HK-2 (cell line): ENCODE results near the gene CLIC5.

Experiments used
- DNase-seq: peaks from one replicate; pipeline ENCODE4 v3.0.0-alpha.2; 2018; ENCODE audit not compliant: unreplicated experiment

The CLIC5 gene

DNA sequence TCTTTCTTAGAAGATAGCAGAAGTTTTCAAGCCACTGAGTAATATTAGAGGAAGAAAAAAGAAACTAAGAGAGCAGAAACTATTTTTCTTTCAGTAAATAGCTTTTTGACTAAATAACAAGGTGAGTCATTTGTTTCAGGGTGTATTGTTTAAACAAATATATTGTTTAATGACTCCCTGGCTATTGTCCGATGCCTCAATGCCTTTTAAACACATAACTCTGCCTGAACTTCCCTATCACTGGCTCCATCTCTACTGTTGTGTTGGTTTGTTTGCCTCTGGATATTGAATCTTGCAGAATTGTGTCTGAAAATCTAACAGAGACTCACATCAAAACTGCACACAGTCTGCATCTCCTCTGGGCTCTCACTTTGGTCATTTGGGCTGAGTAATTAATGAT, 19.6 kb upstream of the CLIC5 start:
- no peak for DNase-seq

DNA sequence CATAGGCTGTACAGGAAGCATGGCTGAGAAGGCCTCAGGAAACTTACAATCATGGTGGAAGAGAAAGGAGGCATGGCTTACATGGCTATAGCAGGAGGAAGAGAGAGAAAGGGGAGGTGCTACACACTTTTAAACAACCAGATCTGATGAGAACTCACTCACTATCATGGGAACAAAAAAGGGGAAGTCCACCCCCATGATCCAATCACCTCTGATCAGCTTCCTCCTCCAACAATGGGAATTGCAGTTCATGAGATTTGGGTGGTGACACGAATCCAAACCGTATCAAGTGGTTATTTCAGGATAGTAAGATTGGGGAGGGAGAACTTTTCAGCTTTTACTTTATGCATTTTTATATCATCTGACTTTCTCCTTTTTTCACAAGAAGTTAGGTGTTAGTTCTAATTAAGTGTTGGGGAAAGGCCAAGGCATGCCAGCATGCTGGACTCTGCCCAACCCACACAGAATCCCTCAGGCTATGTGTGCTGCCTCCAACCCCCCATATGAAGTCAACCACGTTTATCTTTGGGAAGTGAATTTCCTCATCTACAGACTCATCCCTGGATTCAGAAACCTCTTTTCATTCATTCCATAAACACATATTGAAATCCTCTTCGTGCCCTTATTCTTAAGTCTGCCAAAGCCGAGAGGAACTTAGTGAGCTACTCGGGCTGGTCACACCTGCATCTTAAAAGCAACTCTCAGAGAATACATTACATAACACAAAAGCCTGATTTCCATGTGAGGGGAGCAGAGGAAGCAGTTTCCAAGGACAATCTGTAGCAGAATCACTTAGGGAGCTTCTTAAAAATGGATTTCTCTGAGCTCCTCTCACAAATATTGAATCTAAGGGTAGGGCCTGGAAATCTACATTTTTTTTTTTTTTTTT, 16.7 kb upstream of the CLIC5 start:
- no peak for DNase-seq

DNA sequence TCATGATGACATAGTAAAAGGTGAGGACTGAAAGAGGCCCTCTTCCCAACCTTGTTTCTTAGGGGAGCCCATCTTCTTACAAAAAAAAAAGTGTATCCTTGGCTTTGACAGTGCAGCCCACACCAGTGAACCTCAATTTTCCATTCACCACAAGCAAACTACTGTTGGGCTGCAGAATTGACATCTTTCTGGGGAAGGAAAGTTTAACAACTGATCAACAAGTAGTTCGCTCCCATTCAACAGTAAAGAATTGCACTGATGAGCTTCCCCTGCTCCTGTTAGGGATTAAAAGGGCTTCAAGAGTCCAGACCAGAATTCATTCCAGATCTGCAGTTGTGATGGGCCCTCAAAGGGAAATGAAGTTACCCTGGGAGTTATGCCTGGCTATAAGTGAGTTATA, 13.9 kb upstream of the CLIC5 start:
- DNase-seq: no peak

DNA sequence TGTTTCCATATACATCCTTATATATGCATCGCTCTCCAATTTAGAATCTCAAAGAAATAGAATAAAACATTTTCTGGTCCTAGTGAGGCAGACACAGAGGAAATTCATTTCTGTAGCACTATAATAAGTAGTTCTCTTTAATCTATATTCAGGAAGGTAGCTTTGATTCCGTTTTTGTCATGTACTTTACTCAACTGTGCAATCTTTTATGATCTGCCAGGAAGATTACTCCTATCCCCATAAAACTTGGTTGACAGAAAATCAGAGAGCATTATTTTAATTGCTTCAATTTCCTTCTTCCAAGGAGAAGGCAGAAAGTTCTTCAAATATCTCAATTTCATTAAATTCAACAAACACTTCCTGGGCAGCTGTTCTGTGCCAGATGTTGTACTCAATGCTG, 10.6 kb upstream of the CLIC5 start:
- no peak for DNase-seq

DNA sequence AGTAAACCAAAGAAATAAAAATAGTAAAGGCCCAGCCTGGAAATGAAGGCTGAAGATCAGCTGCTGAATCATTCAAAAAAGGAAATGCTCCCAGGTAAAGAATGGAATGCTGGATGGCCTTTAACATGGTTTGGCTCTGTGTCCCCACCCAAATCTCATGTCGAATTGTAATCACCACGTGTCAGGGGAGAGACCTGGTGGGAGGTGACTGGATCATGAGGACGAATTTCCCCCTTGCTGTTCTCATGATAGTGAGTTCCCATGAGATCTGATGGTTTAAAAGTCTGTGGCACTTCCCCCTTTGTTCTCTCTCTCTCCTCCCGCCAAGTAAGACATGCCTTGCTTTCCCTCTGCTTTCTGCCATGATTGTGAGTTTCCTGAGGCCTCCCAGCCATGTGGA, 9.9 kb upstream of the CLIC5 start:
- DNase-seq: no peak

DNA sequence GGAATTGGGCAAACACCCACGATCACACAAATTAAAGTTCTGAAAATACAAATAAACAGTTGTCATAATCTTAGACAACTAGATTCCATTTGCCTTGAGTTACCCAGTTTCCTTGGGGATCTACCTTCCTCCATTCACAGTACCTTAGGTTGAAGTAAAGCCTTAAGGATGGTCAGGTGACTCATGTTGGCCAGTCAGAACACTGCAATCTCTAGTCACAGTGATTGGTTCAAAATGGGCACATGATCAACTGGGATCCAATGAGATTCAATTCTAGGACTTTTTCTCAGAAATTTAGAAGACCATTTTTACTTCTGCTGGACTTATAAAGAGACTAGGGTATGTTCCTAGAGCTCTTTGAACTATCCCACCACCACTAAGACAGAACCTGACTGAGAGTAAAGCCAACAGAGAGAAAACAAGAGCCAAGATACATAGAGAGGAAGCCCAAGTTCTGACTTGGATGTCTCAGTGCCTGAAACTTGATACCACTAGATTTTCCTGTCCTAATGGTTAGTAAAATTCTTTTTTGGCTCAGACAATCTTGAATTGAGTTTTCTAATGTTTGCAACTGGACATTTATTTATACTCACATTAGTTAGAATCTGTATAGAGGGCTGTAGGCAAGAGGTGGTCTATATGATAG, 8.6 kb upstream of the CLIC5 start:
- no peak for DNase-seq

DNA sequence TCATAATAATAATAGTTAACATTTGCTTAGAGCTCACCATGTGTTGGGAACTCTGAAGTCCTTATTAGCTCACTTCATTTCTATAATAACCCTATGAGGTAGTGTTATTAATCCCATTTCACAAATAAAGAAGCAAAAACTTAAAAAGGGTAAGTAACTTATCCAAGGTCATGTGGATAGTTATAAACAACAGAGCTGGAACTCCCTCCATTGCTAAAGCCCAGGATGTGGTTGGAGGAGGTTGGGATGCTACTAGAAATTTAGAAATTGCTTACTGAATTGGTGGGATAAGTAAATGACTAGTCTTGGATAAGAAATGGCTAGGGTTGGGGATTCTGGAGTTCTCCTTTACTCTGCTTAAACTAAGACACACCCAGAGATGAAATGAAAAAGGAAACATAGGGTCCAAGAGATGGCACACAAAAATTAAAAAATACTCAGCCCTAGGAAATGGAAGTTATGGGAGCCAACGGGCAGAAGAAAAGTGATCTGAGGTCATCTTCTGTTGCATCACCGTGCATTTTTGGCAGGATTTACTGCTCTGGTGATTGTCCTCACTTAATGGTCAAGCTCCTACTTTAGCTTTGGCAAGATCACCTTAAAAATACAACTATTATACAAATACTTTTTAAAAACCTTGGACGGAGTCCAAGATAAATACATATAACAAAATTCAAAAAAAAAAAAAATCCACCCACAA, 7.7 kb upstream of the CLIC5 start:
- no peak for DNase-seq

DNA sequence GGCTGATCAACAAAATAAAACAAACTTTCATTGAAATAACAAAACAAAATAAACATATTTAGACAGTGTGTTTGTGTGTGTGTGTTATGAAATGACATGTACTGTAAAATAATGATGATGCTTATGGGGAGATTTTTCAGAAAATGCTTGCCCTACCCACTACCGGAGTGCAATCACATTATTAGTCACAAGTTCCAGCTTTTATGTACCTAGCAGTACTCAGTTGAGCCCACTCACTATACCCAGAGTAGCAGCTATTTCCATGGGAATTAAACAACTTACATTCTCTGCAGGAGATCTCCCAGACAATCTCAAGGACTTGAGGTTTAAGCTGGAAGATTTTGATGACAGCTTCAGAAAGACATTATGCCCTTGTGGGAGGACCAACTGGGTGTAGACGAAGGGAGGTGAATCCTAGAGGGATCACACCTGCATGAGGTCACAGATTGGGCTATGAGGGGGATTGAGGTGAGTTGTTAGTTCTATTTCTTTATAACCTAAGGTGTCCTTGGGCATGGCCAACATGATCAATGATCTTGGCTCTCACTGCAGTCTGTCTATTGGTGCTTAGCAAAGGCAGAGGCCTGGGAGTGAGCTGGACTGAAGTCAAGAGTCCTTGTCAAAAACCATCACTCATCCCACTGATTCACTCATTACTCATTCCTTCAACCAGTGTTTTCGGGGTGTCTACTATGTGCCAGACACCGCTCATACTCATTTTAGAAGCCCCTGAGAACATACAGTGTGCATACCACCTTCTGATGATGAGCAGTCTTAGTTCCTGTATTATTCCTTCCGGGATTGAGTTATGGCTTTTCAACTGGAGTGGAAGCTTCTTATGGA, 6.7 kb upstream of the CLIC5 start:
- no peak for DNase-seq

DNA sequence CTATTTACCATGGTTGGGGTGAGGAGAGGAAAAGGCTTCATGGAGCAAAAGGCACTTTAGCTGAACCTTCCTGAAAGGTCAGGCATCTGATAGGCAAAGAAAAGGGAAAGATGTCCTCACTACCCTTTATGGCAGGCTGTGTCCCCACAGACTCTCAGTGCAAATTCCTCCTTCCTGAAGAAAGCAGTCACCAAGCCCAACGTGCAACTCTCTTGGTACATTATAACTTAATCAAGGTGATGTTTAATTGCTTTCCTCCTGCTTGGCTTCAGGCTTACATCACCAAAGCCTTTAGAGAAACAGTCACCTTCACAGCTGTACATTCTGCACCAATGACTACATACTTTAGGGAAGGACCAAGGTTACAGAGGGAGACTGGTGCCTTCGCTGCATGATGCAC, 2.1 kb upstream of the CLIC5 start:
- DNase-seq: no peak

DNA sequence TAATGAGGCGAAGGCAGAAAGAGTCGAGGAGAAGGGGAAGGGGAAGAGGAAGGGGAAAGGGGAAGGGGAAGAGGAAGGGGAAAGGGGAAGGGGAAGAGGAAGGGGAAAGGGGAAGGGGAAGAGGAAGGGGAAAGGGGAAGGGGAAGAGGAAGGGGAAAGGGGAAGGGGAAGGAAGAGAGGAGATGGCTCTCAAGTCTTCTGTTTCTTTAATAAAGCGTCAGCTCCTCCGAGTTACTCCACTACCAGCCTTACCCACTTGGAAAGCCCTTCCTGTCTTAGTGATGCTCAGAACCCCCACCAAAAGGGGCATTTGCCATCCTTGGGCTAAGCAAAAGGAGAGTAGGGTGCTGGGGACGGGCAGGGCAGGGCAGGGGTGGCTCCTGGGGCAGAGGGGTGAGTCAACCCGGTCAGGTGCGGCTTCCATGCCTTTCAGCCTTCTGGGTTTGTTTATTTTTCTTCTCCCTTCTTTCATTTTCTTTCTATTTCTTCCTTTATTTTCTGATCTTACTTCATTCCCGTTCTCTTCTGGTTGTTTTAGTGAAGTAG, 476 bp upstream of the CLIC5 start:
- DNase-seq: no peak

DNA sequence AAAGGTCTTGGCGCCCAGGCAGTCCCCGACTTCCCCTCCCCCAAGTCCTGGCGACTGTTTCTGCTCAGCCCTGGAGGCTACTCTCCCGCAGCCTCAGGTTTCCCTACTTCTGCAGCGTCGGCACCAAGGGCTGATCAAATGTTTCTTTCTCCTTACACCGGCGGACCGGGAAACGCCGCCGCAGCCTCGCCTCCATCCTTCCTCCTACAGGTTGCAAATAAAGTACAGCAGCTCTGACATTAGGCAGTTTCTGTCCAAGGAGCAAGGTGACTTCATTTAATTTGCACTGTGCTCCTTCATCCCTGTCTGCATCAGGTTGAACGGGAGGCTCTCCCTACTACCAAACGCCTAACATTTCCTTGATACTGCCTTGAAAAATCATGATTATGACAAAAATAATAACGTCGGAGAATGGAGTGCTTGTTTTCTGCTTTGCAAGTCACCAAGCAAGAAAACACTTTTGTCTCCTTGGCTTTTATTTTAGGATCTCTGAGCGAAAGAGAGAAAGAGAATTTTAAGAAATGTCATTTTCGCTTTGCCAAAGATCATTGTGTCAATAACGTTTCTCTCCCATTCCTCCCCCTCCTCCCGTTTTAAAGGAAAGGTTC, 1.0 kb downstream of the CLIC5 start:
- no peak for DNase-seq

DNA sequence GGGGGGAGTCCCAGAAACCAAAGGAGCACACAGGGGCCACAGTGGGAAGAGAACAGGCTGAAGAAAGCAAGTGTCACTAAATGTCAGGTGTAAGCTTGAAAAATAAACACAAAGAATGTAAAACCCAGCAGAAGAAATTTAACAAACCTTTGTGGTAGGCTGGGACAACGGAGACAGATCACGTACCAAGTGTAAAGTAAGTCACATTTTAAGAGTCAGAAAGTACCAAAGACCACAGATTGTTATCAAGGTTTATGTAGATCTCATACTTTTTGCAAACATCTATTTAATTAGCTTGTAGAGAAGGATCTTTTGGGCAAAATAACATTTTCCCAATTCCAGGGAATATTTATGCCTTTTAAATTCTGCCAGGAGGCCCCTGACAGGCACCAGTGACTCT, 1.6 kb downstream of the CLIC5 start:
- no peak for DNase-seq

DNA sequence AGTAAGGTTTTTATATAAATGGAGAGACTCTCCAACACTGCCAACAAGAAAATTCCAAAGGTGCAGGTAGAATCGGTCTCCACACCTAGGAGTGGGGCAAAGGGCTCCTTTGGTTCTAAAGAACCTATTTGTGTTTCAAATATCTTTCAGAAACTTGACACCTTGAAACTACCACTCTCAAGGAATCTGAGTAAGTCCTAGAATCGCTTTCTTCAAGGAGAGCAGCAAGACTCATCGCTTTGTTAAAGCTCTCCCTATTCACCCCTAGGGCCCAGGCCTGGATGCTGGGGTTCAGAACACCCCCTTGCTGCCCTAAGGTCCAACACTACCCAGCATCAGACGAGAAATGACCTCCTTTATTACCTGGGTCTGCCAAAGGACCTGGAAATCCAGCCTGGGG, 2.0 kb downstream of the CLIC5 start:
- no peak for DNase-seq

DNA sequence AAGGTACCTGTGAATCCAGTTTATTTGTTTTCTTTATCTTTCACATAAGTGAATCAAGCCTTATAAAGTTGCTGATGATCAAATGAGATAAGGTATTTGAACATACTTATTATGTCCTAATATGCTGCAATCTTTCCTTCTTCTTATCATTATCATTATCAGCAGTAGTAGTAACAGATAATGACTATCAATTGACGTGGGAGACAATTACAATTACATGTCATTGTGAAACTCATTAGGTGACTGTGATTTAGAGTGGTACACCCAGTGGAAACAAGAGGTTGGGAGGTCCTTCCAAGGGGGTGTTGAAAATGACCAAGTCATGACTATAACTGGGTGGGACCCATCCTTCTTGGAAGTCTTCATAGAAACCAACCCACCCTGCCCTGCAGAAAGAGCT, 2.8 kb downstream of the CLIC5 start:
- no peak for DNase-seq

DNA sequence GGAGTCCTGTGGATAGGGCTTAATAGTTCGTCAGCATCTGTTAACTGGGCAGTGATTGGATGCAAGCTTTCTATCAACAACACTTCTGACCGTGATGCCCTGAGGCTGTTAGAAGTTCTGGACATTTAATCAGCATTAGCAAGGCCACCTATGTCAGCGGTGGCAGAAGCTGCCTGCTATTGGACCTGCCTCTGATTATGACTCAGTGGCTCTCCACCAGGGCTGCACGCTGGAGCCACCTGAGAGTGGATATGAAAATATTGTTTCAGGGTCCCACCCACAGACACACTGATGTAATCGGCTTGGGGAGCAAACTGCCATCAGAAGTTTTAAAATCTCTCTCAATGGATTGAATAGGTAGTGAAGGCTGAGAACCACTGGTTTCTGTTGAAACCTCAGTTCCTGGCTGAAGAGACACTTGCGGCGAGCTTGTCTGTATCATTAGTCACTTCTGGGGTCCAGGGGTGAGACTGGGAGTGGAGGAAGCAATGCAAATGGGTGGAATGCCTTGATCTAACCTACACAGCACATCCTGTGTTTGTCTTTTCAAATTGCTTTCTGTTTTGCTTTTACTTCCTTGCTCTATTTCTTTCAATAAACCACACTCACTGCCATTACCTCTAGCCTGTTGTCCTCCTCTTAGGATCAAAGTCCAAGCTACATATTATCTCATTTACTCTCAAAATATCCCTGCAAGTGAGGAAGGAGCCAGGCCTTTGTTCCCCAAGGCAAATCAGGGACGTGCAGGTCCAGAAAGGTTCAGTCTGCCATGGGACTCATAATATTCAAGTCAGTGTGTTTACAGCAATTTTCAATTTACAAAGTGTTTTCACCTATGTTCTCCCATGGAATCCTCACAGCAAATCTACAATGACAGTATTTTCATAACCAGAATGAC, 4.2 kb downstream of the CLIC5 start:
- no peak for DNase-seq

DNA sequence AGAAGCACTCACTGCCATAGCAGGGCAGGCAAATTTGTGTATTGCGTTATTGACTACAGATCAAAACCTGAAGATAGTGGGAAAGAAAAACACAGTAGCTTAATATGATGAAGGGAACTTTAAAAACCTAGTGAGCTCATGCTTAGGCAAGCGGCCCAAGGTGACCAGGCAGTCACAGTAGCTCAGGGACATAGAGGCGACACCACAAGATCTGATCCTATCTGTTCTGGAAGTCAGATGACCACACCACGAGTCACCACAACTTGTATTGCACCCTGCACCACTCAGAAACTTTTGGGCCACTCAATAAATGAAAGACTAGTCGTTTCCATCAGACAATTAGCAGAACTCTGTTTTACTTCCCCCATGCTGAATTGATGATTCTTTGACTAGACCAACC, 4.9 kb downstream of the CLIC5 start:
- no peak for DNase-seq

DNA sequence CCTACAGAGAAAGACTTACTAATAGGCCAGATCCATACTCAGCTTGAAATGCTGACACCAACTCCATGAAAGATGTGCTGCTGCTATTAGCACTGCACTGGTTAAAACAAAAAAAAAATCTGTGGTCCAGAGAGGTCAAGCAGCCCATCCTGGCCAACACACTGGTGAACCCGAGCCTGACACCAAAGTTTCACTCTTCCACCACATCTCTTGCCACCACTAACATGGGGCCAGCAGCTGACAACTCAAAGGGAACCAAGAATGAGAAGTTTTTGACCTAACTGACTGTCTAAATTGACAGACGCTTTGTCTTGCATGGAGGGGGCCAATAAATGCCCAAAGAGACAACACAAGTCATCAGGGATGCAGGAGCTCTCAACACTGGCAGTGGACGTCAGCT, 5.4 kb downstream of the CLIC5 start:
- no peak for DNase-seq

DNA sequence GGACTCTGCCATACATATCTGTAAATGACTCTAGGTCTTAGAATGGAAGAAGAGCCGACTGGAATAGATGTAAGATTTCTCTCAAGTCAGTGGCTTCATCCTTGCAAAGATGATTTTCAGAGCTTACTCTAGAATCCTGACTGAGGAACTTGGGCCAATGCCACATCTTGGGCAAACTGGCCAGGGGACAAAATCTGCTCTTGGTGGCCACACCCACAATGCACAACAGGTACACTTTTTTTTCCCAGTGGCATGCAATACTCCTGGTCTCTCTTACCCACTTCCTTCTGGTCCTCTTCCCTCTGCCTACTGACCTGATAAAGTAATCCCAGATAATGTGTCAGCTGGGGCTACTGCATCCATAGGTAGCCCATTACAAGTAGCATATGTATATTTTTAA, 13.4 kb downstream of the CLIC5 start:
- DNase-seq: no peak

DNA sequence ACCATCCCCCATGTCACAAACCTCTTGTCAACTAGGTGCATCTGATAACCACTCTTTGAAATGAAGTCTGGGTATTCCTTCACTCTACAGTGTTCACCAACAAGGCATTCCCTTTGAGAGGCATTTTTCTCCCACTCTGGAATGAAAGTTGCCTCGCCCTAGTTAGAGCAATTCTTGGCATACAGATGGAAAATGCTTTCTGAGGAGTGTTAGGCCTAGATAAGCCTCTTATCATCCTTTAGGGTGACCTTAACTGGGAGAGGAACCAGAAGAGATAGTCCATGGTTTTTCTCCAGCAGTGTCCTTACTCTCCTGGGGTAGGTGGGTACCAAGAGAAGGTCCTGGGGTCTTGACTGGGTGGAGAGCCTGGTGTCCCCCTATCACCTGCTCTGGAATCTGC, 14.8 kb downstream of the CLIC5 start:
- no peak for DNase-seq

DNA sequence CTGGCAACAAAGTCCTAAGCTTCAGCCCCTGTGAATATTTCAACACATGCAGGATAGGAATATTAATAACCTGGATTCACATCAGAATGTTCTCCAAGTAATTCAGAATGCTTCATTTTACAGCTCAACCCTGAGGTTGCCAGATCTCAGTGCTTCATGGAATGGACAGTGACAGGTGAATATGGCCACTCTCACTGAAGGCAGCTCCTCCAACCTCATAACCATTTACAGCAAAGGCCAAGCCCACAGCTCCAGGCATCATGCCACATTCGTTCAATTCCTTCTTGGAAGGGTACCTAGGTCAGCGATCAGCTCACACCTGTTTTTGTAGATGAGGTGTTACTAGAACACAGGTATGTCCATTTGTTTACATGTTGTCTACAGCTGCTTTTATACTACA, 17.1 kb downstream of the CLIC5 start:
- no peak for DNase-seq
